ENCODE data around the gene TSPAN1. TPM values are rescaled to one million over a fixed set of nuclear protein-coding genes. Genes with fewer than 3 reads are reported as not detected.
A peak's percentile ranks its signal among the peaks of the same experiment; 100 is the strongest.

TSPAN1 gene
- total and polyA plus RNA-seq, 4 donors: 2.3 to 26.5 (median 3.5) TPM

DNA sequence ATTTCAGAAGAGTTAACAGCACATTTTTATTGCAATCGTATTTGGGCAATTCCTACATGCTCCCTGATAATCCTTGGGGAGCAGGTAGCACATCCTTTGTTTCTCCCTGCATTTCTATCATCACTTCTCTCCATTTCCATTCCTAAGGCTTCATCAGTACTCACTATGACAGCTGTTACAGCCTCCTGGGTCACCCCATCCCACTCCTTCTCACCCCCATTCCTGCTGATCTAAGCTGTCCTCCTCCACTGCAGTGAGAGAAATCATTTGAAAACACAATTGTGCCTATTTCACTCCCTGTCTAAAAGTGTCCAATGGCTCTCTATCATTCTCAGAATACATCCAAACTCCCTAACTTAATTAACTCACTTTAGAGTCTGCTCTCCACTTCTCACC is 17.0 kb upstream of the TSPAN1 start:
- no peaks in the 10 kb centered on the region for H3K4me1 ChIP-seq (ENCODE audit: control insufficient read depth in 1 of 2, insufficient read depth in 2 of 2, low read length in 2 of 2)
- whole genome bisulfite sequencing, 2 donors: 78 to 99% methylated on average over 1 of the region's 1 CpG
- no peaks in the 10 kb centered on the region for H3K27me3 ChIP-seq (ENCODE audit: control insufficient read depth in 1 of 2, insufficient read depth in 2 of 2, low read length in 1 of 2)
- DNase-seq (no peak), ATAC-seq (ENCODE audit: low FRiP score) (no peak)
- no peak overlapping the region for H3K27ac ChIP-seq (ENCODE audit: low read depth in 1 of 2, low read length in 2 of 2)
- no peak overlapping the region for H3K4me3 ChIP-seq (ENCODE audit: low read length in 2 of 2)
- H3K9me3 ChIP-seq (ENCODE audit: control insufficient read depth, low read length): no peaks in the 10 kb centered on the region
- H3K36me3 ChIP-seq (ENCODE audit: control insufficient read depth in 1 of 2, insufficient read depth in 2 of 2, low read length in 1 of 2): no peaks in the 10 kb centered on the region
- intact Hi-C loops (cut with DNase I): no loop called here

DNA sequence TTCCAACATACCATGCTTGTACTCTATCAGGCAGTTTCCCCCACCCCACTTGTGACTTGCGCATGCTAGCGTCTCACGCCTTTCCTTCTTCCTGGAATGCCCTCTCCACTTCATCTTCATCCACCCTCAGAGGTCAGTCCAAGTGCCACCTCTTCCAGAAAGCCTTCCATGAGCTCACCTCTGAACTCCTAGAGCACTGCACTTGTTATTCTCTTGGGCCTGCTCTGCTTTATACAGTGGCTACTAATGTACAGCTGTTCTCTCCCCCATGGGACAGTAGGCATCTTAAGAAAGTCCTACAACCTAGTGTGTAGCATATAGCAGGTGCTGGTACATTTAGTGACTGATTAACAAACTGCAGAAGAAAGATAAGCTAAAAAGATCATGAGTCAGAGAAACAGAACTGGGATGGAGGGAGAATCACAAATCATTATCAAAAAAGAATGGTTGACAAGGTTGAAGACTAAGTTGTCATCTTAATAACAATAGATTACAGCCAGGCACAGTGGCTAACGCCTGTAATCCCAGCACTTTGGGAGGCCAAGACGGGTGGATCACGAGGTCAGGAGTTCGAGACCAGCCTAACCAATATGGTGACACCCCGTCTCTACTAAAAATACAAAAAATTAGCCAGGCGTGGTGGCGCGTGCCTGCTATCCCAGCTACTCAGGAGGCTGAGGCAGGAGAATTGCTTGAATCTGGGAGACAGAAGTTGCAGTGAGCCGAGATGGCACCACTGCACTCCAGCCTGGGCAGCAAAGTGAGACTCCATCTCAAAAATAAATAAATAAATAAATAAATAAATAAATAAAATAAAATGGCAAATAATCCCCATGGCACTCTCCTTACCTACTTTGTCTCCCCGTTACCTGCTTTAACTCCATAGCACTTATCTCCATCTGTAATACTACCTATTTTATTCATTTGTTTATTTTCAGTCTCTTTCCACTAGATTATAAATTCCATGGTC is 16.3 kb upstream of the TSPAN1 start:
- H3K9me3 ChIP-seq (ENCODE audit: control insufficient read depth, low read length): no peaks in the 10 kb centered on the region
- H3K4me3 ChIP-seq (ENCODE audit: low read length in 2 of 2): no peak overlapping the region
- WGBS, 2 donors: 96% methylated on average over 13 of the region's 13 CpGs
- no peak overlapping the region for H3K27ac ChIP-seq (ENCODE audit: low read depth in 1 of 2, low read length in 2 of 2)
- no peaks in the 10 kb centered on the region for H3K36me3 ChIP-seq (ENCODE audit: control insufficient read depth in 1 of 2, insufficient read depth in 2 of 2, low read length in 1 of 2)
- no peaks in the 10 kb centered on the region for H3K4me1 ChIP-seq (ENCODE audit: control insufficient read depth in 1 of 2, insufficient read depth in 2 of 2, low read length in 2 of 2)
- DNase-seq (no peak), ATAC-seq (ENCODE audit: low FRiP score) (no peak)
- H3K27me3 ChIP-seq (ENCODE audit: control insufficient read depth in 1 of 2, insufficient read depth in 2 of 2, low read length in 1 of 2): no peaks in the 10 kb centered on the region
- intact Hi-C loops (cut with DNase I): no loop called here

GRCh38 chr1:46159516-46159915 is 15.4 kb upstream of the TSPAN1 start:
- H3K27me3 ChIP-seq (ENCODE audit: control insufficient read depth in 1 of 2, insufficient read depth in 2 of 2, low read length in 1 of 2): no peaks in the 10 kb centered on the region
- H3K27ac ChIP-seq (ENCODE audit: low read depth in 1 of 2, low read length in 2 of 2): no peak overlapping the region
- intact Hi-C loops (cut with DNase I): no loop called here
- no peaks in the 10 kb centered on the region for H3K4me1 ChIP-seq (ENCODE audit: control insufficient read depth in 1 of 2, insufficient read depth in 2 of 2, low read length in 2 of 2)
- no peak overlapping the region for H3K4me3 ChIP-seq (ENCODE audit: low read length in 2 of 2)
- H3K36me3 ChIP-seq (ENCODE audit: control insufficient read depth in 1 of 2, insufficient read depth in 2 of 2, low read length in 1 of 2): no peaks in the 10 kb centered on the region
- DNase-seq (no peak), ATAC-seq (ENCODE audit: low FRiP score) (no peak)
- WGBS, 2 donors: 81 to 82% methylated on average over 3 of the region's 3 CpGs
- no peaks in the 10 kb centered on the region for H3K9me3 ChIP-seq (ENCODE audit: control insufficient read depth, low read length)

- ATAC-seq (ENCODE audit: low FRiP score) (no peak), DNase-seq (no peak)
- Histone ChIP-seq H3K9me3 (ENCODE audit: control insufficient read depth, low read length) (no peaks in the 10 kb centered on the region), H3K36me3 (ENCODE audit: control insufficient read depth in 1 of 2, insufficient read depth in 2 of 2, low read length in 1 of 2) (no peaks in the 10 kb centered on the region), H3K4me1 (ENCODE audit: control insufficient read depth in 1 of 2, insufficient read depth in 2 of 2, low read length in 2 of 2) (no peaks in the 10 kb centered on the region), H3K4me3 (ENCODE audit: low read length in 2 of 2) (no peak overlapping the region), H3K27ac (ENCODE audit: low read depth in 1 of 2, low read length in 2 of 2) (no peak overlapping the region), H3K27me3 (ENCODE audit: control insufficient read depth in 1 of 2, insufficient read depth in 2 of 2, low read length in 1 of 2) (no peaks in the 10 kb centered on the region)
- intact Hi-C loops (cut with DNase I): no loop called here
- WGBS, 2 donors: 95 to 96% methylated on average over 1 of the region's 1 CpG
These were observed 14.7 kb upstream of the TSPAN1 start for GRCh38 chr1:46160212-46160611.

DNA sequence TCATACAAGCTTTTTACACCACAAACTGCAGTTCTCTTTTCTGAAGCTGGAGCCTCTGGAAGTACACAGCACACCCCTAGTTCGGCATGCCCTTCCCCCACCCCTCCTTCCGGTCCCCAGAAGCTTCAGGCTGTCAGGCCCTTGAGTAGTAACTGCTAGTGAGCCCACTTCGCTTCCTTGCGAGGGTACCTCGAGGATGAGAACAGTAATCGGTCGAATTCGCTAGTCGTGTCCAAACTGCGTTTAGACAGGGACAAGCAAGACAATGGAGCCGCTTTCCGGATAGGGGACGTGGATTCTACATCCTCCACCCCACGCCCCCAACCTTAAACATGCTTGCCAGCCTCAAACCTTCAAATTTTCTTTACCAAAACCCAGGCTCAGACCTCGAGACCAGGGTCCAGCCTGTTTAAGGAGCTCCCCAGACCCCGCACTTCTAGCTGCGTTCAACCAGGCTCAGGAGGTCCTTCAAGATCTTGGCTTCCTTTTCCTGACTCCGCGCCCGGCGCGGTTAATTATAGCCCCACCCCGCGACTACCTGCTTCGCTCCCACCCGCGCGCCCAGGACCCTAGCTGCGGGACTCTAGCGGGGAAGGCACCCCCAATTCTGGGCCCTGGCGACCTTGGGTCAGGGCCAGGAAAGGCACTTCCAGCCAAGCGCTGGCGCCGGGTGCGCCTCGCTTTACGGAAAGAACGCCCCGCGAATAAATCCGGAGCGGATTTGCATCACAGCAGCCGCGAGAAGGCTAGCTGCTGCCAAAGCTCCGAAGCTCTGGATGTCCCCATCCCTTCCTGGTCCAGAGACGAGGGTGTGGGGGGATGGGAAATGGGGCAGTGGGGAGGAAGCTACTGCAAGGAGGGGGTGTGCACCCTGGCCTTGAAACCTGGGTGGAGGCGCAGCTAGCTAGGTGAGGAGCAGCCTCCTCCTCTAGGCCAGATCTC is 8.1 kb upstream of the TSPAN1 start:
- Histone ChIP-seq H3K4me3 (ENCODE audit: low read length in 2 of 2) (peak overlapping the region; percentile 23 to 40), H3K4me1 (ENCODE audit: control insufficient read depth in 1 of 2, insufficient read depth in 2 of 2, low read length in 2 of 2) (no peaks in the 10 kb centered on the region), H3K27me3 (ENCODE audit: control insufficient read depth in 1 of 2, insufficient read depth in 2 of 2, low read length in 1 of 2) (no peaks in the 10 kb centered on the region), H3K36me3 (ENCODE audit: control insufficient read depth in 1 of 2, insufficient read depth in 2 of 2, low read length in 1 of 2) (no peaks in the 10 kb centered on the region), H3K27ac (ENCODE audit: low read depth in 1 of 2, low read length in 2 of 2) (no peak overlapping the region), H3K9me3 (ENCODE audit: control insufficient read depth, low read length) (no peaks in the 10 kb centered on the region)
- WGBS, 2 donors: 11% methylated on average over 47 of the region's 47 CpGs
- peak; percentile 78 for ATAC-seq (ENCODE audit: low FRiP score)
- peak; percentile 54 to 83 for DNase-seq
- intact Hi-C loops (cut with DNase I): no loop called here

DNA sequence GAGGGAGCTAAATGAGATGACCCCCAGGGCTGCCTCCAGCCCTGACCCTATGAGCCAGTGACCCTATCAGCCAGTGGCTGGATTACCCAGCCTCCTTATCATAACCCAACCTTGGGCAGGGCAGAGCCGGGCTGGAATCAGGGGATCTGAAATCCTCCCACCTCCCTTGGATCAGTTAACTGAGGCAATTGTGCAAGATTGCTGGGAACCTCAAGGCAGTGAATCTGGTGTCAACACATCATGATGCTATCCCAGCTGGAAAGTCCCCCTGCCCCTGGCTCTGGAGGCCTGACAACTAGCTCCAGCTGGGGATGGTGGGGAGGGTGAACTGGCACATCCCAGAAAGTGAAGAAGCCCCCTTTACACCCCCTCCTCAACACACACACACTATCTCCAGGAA is 6.4 kb upstream of the TSPAN1 start:
- Histone ChIP-seq H3K27ac (ENCODE audit: low read depth in 1 of 2, low read length in 2 of 2) (no peak overlapping the region), H3K36me3 (ENCODE audit: control insufficient read depth in 1 of 2, insufficient read depth in 2 of 2, low read length in 1 of 2) (no peaks in the 10 kb centered on the region), H3K4me1 (ENCODE audit: control insufficient read depth in 1 of 2, insufficient read depth in 2 of 2, low read length in 2 of 2) (no peaks in the 10 kb centered on the region), H3K27me3 (ENCODE audit: control insufficient read depth in 1 of 2, insufficient read depth in 2 of 2, low read length in 1 of 2) (no peaks in the 10 kb centered on the region), H3K9me3 (ENCODE audit: control insufficient read depth, low read length) (no peaks in the 10 kb centered on the region), H3K4me3 (ENCODE audit: low read length in 2 of 2) (no peak overlapping the region)
- intact Hi-C loops (cut with DNase I): no loop called here
- no peak for DNase-seq
- 90 to 95% methylated on average over 1 of the region's 1 CpG for WGBS, 2 donors
- no peak for ATAC-seq (ENCODE audit: low FRiP score)

DNA sequence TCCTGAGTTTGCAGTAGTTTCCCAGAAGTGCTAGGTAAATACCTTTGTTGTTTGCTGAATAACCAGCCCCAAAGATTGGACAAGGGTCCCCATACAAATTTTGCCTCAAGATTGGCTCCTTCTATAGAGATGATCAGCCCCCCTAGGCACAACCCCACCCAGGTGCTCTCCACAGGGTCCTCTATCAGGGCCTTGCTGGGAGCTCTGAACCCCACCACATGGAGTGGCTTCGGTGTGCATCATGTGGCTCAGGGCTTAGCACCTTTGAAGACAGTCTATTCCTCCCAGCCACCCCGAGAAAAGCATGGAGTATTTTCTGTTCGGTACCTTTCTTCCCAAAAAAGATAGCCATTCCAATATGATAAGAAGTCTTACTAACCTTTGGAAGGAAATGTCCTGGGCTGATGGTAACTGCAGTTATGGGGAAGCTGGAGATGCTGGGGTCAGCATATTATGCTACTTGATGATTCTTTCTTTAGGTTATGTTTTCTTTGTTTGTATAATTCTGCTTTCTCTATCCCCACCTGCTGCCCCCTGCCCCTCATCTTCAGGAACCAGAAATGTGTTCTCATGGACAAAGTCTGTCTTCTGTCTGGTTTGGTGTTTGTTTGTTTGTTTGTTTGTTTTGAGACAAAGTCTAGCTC is 5.0 kb upstream of the TSPAN1 start:
- WGBS, 2 donors: 93 to 96% methylated on average over 3 of the region's 3 CpGs
- Histone ChIP-seq H3K4me1 (ENCODE audit: control insufficient read depth in 1 of 2, insufficient read depth in 2 of 2, low read length in 2 of 2) (no peaks in the 10 kb centered on the region), H3K27me3 (ENCODE audit: control insufficient read depth in 1 of 2, insufficient read depth in 2 of 2, low read length in 1 of 2) (no peaks in the 10 kb centered on the region), H3K4me3 (ENCODE audit: low read length in 2 of 2) (no peak overlapping the region), H3K36me3 (ENCODE audit: control insufficient read depth in 1 of 2, insufficient read depth in 2 of 2, low read length in 1 of 2) (no peaks in the 10 kb centered on the region), H3K27ac (ENCODE audit: low read depth in 1 of 2, low read length in 2 of 2) (no peak overlapping the region), H3K9me3 (ENCODE audit: control insufficient read depth, low read length) (no peaks in the 10 kb centered on the region)
- no peak for ATAC-seq (ENCODE audit: low FRiP score)
- intact Hi-C loops (cut with DNase I): no loop called here
- peak in 1 of 2 donors; percentile 5 for DNase-seq

DNA sequence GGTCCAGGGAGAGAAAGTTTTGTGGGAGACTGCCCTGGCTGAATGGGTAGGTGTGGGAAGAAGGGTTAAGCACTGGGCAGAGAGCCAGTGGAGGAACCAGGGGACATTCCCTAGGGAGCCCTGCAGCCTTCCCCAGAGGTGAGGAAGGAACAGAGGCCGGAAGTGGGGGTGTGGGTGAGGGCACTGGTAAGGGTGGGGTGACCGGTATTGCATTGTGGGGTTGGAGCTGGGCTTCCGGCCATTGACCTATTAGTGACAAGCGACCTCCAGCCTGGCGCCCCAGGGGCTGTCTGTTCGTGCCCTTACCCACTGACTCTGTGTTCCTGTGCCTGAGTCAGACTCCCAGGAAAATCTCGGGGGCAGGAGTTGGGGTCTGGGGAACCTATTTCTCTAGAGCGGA is 3.5 kb upstream of the TSPAN1 start:
- H3K27ac ChIP-seq (ENCODE audit: low read depth in 1 of 2, low read length in 2 of 2): no peak overlapping the region
- WGBS, 2 donors: 88 to 89% methylated on average over 8 of the region's 8 CpGs
- no peak overlapping the region for H3K4me3 ChIP-seq (ENCODE audit: low read length in 2 of 2)
- H3K4me1 ChIP-seq (ENCODE audit: control insufficient read depth in 1 of 2, insufficient read depth in 2 of 2, low read length in 2 of 2): no peaks in the 10 kb centered on the region
- no peaks in the 10 kb centered on the region for H3K27me3 ChIP-seq (ENCODE audit: control insufficient read depth in 1 of 2, insufficient read depth in 2 of 2, low read length in 1 of 2)
- no peaks in the 10 kb centered on the region for H3K9me3 ChIP-seq (ENCODE audit: control insufficient read depth, low read length)
- no peaks in the 10 kb centered on the region for H3K36me3 ChIP-seq (ENCODE audit: control insufficient read depth in 1 of 2, insufficient read depth in 2 of 2, low read length in 1 of 2)
- DNase-seq (peak in 1 of 2 donors; percentile 69), ATAC-seq (ENCODE audit: low FRiP score) (no peak)
- intact Hi-C loops (cut with DNase I): no loop called here

Measured in aorta (tissue), 5 donors.